Activated effector memory CD4-positive, alpha-beta T cell treated with Interleukin-2 at 50 U/mL for 16 hours (primary cell): Measurements from ENCODE around the gene SMPD2.

Experiments
- DNase-seq: peaks from one replicate; pipeline ENCODE4 v3.0.0-alpha.2; 2020

SMPD2 gene, protein sequence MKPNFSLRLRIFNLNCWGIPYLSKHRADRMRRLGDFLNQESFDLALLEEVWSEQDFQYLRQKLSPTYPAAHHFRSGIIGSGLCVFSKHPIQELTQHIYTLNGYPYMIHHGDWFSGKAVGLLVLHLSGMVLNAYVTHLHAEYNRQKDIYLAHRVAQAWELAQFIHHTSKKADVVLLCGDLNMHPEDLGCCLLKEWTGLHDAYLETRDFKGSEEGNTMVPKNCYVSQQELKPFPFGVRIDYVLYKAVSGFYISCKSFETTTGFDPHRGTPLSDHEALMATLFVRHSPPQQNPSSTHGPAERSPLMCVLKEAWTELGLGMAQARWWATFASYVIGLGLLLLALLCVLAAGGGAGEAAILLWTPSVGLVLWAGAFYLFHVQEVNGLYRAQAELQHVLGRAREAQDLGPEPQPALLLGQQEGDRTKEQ

DNA sequence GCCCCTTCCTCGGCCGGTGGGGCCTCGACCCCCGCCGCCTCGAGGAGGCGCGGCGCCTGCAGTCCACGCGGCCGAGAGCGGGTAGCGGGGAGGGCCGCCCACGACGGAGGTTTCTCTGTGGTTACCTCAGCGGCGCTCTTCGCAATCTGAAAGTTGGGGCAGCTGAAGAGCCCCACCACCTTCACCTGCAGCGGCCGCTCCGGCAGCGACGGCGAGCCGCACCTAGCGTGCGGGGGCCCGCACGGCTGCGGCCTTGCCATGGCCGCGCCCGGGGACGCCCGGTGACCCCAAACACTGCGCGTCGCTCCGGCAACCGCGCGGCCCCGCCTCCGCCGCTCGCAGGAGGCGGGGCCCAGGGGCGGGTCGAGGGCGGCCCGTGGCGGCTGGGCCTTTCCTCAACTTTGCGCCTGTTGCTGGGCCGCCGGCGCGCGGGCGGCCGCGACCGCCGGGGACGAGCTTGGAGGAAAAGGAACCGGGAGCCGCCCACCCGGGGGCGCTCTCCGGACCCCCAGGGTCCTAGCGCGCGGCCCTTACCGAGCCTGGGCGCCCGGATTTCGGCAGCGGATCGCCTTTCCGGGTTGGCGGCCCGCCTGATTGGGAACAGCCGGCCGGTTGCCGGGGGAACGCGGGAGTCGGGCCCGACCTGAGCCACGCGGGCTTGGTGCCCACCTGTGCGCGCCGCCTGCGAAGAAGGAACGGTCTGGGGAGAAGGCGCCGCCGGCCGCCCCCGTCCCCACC lies at the start of gene SMPD2, which contains the start of gene PPIL6:
Gene SMPD2 (plus strand): TSS at position 394 of the 738 bp plus-strand sequence. CDS start 398 bp downstream, outside the sequence.
Gene PPIL6 (minus strand): TSS at position 298 of the 738 bp plus-strand sequence. CDS start 38 bp downstream, at position 260.
- peak; percentile 71 for DNase-seq

DNA sequence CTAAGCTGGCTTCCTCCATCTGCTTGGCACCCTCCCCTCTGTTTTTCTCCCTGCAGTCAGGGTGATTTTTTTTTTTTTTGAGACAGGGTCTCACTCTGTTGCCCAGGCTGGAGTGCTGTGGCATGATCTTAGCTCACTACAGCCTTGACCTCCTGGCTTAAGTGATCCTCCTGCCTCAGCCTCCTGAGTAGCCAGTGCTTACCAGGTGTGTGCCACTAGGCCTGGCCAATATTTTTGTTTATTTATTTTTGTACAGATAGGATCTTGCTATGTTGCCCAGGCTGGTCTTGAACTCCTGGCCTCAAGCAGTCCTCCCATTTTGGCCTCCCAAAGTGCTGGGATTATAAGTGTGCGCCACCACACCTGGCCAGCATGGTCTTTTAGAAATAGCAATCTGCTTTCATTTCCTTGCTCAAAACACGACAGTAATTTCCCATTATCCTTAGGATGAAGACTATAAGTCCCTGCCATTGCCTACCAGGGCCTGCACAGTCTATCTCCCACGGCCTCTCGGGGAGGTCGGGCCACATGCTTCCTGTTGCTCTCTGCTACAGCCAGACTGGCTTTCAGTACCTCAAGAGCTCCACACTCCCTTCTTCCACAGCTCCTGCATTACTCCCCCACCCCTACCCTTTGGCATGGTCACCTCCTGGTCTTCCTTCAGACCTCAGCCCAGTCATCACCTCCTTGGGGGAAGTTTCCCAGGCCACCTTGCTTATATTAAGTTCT lies 47.2 kb upstream of the SMPD2 start:
- no peak for DNase-seq

DNA sequence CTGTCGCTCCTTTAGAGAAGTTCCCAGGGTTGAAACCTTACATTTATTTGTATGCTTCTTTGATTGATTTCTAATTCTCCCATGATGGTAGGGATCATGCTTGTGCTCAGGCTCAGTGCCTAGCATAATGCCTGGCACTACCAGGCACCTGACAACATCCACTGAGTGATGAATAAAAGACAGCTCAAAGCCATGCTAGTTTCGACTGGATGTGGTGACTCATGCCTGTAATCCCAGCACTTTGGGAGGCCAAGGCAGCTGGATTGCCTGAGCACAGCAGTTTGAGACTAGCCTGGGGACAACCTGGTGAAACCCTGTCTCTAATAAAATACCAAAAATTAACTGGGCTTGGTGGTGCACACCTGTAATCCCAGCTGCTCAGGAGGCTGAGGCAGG lies 46.6 kb upstream of the SMPD2 start:
- no peak for DNase-seq

DNA sequence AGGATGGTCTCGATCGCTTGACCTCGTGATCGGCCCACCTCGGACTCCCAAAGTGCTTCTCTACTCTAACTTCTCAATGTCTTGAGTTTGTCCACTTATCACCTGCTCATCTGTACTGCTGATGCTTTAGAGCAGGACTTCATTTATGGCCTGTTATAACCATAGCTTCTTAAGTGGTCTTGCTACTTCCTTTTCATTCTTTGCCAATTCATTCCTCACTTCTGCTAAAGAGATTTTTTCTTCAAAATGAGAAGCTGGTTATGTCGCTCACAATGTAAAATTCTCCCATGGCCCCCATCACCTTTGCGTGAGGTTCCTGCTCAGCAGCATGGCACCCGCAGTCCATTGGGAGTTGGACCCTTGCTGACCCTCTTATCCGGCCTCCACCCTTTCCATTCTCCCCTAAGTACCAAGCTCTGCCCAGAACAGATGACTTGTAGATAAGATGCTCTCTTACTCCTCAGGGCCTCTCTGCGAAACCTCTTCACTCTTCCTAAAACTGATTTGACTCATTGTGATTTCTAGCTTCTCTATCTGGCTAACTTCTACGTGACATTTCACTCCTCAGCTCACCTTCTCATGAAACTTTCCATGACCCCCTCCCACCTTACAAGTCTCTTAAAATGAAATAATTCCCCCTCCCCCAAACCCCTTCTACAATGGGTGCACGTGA lies 44.3 kb upstream of the SMPD2 start:
- DNase-seq, result no peak

DNA sequence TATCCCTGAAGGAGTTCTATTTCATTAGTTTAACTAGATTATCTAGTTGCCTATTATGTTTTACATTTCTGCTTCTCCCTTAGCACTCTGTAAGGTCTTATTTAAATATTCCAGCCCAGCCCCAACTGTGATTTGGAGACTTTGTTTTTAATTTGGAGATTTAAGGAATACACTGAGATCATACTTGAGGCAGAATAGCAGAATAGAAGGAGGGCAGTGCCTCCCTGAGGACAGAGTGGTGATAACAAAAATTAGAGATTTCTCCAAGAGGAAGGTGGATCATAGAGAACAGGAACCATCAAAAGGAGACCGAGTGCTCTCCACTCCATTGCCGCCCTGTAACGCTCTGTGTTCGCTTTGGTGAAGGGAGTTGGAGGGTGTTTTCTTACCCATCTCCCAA lies 43.5 kb upstream of the SMPD2 start:
- DNase-seq, result no peak

GRCh38 chr6:109406196-109406595 lies 34.3 kb upstream of the SMPD2 start:
- DNase-seq, result no peak

GRCh38 chr6:109411034-109411433 lies 29.5 kb upstream of the SMPD2 start:
- DNase-seq, result no peak

GRCh38 chr6:109417646-109418045 lies 22.9 kb upstream of the SMPD2 start:
- DNase-seq, result no peak

- no peak for DNase-seq
Observed at GRCh38 chr6:109420751-109421150, 19.8 kb upstream of the SMPD2 start.

DNA sequence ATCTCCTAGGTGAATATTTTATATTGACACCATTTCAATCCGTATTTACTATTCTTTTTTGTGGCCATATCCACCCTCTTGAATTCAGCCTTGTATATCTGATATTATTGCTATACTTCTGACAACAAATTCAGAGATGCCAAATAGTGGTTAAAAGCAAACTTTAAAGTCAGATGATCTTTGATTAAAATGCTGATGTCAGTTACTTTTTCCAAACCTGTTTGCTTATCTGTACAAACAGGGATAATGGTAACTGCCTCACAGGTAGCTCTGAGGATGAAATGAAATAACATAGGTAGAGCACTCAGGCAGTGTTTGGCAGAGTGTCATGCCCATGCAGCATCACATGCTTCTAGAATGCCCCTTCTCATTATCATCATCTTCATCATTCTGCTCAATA lies 19.3 kb upstream of the SMPD2 start:
- DNase-seq, result no peak

DNA sequence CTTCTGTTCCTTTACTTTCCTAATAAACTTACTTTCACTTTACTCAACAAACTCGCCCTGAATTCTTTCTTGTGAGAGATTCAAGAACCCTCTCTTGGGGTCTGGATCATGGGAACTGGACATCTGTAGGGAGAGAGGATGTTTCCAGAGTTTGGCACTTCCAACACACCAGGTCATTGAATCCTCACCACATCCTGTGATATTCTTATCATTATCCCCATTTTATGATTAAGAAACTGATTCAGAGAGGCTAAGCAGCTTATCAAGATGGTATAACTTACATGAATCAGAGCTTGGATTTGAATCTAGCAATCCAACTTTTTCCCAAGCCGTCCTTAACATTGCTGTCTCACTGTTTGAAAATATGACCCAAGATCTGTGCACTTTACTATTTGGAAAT lies 15.6 kb upstream of the SMPD2 start:
- no peak for DNase-seq

DNA sequence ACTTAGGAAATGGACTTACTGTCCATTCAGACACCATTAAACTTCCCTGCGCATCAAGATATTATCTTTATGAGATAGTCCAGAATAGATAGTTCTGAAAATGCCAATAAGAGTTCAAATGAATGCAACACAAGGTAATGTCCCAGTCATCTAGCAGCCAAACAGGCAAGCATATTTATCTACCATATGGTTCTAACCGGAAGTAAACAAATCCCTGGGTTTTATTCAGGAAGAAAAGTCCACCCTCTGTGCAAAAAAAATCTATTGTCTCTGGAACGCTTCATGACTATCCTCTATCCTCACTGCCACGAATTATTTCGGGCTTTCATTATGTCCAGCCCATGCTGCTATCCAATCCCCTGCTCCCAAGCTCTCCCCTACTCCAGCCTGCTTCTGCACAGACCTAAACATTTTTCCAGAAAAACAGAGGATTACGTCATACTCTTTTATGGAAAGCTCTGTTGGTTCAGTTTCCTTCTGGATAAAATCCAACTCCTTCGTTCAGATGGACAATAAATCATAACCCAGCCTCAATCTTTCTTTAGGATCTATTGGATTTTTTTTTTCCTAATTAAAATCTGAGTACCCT lies 11.5 kb upstream of the SMPD2 start:
- DNase-seq, result no peak

GRCh38 chr6:109429496-109429895 lies 11.0 kb upstream of the SMPD2 start:
- DNase-seq, result no peak

DNA sequence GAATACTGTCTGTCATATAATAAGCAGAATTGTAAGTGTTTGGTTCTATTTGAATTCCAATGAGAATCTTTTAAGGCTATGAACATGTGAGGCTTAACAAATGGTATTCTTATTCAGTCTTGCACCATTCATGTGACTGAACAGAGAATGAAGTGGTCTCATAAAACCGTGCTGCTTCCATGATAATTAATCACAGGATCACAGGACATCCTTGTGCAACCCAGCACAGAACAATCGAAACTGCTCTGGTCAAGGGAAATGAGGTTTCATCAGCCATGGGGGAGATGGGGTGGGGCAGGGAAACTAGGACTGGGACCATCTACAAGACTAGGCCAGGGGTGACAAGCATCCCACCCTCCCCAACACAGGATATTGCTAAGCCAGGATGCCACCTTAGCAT lies 6.1 kb upstream of the SMPD2 start:
- no peak for DNase-seq

DNA sequence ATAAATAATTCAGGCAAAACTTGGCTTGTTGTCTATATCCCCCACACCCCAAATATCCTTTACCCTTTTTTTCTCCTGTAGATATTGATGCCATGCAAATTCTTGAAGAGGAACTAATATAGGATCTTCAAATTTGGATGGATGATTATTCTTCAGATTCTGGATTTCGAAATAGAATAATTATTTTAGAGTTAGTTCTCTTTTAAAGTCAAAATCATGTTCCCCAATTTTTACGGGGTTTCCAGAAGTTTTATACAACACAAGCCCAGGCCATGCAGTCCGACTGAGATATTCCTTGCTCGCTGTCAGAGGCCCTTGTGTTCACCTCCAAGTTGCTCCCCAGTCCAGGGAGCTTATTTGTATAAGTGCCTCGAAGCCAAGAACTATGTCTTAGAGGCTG lies 4.5 kb upstream of the SMPD2 start:
- DNase-seq, result no peak

- peak; percentile 28 for DNase-seq
Observed at GRCh38 chr6:109441069-109441816, 719 bp downstream of the SMPD2 start.

DNA sequence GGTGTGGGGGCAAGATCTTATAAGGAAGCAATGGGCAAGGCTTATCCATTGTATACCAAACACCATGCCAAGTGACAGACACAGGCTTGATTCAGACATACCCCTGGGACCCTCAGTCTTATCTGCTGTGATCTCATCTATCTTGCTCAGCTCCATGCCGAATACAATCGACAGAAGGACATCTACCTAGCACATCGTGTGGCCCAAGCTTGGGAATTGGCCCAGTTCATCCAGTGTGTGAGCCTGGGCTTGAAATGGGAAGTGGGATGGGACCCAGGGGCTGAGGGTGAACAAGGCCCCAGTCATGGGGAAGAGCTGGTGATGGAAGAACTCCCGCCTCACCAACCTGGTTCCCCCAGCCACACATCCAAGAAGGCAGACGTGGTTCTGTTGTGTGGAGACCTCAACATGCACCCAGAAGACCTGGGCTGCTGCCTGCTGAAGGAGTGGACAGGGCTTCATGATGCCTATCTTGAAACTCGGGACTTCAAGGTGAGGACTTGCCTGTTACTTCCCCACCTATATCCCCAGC lies 1.9 kb downstream of the SMPD2 start:
- no peak for DNase-seq

GRCh38 chr6:109443425-109443950 lies 3.0 kb downstream of the SMPD2 start:
- no peak for DNase-seq

- no peak for DNase-seq
Observed at GRCh38 chr6:109445382-109445781, 4.9 kb downstream of the SMPD2 start.

- no peak for DNase-seq
Observed at GRCh38 chr6:109446072-109446471, 5.5 kb downstream of the SMPD2 start.

GRCh38 chr6:109446541-109446940 lies 6.0 kb downstream of the SMPD2 start:
- no peak for DNase-seq
